ENCODE results near the gene CABYR.

DNA sequence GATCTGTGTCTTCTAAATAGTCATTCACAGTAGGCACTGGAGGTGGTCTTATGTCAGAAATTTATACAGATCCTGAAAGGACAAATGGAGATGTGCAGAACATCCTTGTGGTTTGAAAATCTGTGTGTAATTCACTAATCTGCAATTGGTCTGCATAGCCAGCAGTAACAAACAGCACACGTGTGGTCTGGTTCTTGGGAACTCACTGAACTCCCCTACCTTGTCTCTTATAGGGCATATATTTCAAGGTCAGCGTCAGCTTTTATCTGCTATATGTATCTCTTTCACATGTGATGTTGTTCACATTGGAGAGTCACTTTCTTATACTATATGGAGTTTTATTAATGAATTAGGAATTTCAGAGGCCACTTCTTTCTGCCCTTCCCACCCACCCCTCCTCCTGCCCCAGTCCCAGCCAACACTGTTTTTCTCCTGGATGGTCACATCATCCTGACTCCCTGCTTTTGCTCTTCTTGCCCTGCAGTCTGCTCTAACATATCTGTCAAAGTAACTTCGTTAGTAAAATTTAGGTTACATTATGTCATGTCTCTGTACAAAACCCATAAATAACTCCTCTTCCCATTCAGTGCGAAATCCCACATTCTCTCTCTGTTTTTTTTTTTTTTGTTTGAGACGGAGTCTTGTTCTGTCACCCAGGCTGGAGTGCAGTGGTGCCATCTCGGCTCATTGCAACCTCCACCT, 35.4 kb upstream of the CABYR start:
- TF ChIP-seq, protein P1, sequence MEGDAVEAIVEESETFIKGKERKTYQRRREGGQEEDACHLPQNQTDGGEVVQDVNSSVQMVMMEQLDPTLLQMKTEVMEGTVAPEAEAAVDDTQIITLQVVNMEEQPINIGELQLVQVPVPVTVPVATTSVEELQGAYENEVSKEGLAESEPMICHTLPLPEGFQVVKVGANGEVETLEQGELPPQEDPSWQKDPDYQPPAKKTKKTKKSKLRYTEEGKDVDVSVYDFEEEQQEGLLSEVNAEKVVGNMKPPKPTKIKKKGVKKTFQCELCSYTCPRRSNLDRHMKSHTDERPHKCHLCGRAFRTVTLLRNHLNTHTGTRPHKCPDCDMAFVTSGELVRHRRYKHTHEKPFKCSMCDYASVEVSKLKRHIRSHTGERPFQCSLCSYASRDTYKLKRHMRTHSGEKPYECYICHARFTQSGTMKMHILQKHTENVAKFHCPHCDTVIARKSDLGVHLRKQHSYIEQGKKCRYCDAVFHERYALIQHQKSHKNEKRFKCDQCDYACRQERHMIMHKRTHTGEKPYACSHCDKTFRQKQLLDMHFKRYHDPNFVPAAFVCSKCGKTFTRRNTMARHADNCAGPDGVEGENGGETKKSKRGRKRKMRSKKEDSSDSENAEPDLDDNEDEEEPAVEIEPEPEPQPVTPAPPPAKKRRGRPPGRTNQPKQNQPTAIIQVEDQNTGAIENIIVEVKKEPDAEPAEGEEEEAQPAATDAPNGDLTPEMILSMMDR (IDR thresholded peaks at IDR 0.05) = no peak
- TF ChIP-seq POLR2AphosphoS5 (IDR thresholded peaks at IDR 0.05; ENCODE audit: low read depth, low read length) = no peak

All from Panc1 (cell line).